Vagina (tissue), 2 donors: ENCODE results near the gene PCDHAC1.

ENCODE experiments used
- POLR2A ChIP-seq, 2 donors: fragments of 450-650 bp; IDR thresholded peaks; one replicate each; pipeline ENCODE4 v1.6.1; 2017; ENCODE audit warnings: antibody characterized with exemption in 2 of 2, mild to moderate bottlenecking in 2 of 2, moderate library complexity in 2 of 2
- POLR2AphosphoS5 ChIP-seq, 2 donors: sonication (generic); formaldehyde crosslinking; IDR thresholded peaks; one replicate each; pipeline ENCODE4 v1.9.0; 2017; ENCODE audit warnings: antibody characterized with exemption in 2 of 2, mild to moderate bottlenecking in 2 of 2, low read depth in 1 of 2; ENCODE audit not compliant: insufficient read depth in 1 of 2

GRCh38 chr5:140923601-140924000, 2.5 kb upstream of the PCDHAC1 start:
- no peak for TF ChIP-seq POLR2AphosphoS5 (IDR thresholded peaks at IDR 0.05; ENCODE audit: insufficient read depth in 1 of 2, low read depth in 1 of 2)
- TF ChIP-seq POLR2A (IDR thresholded peaks at IDR 0.05) = no peak
